Inferior parietal cortex (tissue), 1 donor: ENCODE data around the gene NUDT21.
"Not testable (repeated sequence)": the region's sequence is repeated elsewhere in the genome, so short reads cannot be mapped to it uniquely, and the experiment has no call there.

Source experiments
- DNase-seq: peaks from one replicate; pipeline ENCODE4 v3.0.0-alpha.2; 2016; ENCODE audit errors: extremely low spot score

Gene NUDT21

DNA sequence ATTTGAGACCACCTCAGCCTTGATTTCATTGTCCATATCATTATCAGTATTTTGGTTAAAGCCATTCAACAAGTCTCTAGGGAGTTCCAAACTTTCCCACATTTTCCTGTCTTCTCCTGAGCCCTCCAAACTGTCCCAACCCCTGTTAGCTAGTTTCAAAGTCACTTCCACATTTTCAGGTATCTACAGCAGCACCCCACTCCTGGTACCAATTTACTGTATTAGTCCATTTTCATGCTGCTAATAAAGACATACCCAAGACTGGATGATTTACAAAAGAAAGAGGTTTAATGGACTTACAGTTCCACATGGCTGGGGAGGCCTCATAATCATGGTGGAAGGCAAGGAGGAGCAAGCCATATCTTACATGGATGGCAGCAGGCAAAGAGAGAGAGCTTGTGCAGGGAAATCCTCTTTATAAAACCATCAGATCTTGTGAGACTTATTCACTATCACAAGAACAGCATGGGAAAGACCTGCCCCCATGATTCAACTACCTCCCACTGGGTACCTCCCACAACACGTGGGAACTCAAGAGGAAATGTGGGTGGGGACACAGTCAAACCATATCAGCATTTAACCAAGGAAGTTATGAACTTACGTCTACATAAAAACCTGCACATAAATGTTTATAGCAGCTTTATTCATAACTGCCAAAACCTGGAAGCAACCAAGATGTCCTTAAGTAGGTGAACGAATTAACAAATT lies 70.2 kb downstream of the NUDT21 start:
- DNase-seq = not testable (repeated sequence)
